Activated CD4-positive, alpha-beta T cell treated with anti-CD3 and anti-CD28 coated beads for 24 hours (primary cell): ENCODE measurements around the gene KLK4.
"Not testable (repeated sequence)": the region's sequence is repeated elsewhere in the genome, so short reads cannot be mapped to it uniquely, and the experiment has no call there.

Experiments used
- DNase-seq, 2 donors: peaks; one replicate each; pipeline ENCODE4 v3.0.0-alpha.2; 2020; ENCODE audit warnings: low read depth in 2 of 2

The KLK4 gene

GRCh38 chr19:50912727-50913716 is 1.8 kb upstream of the KLK4 start:
- DNase-seq: no peak

GRCh38 chr19:50912102-50912599 is 956 bp upstream of the KLK4 start:
- DNase-seq: no peak

- no peak for DNase-seq
These were observed 473 bp downstream of the KLK4 start for GRCh38 chr19:50910722-50911121.

- peak; percentile 22 to 41 for DNase-seq
These were observed 1.7 kb downstream of the KLK4 start for GRCh38 chr19:50909240-50910070.

GRCh38 chr19:50908336-50908735 is 2.9 kb downstream of the KLK4 start:
- DNase-seq: no peak

- peak; percentile 20 to 26 for DNase-seq
These were observed 5.0 kb downstream of the KLK4 start for GRCh38 chr19:50906217-50906616.

GRCh38 chr19:50902640-50903039 is 8.6 kb downstream of the KLK4 start:
- no peak for DNase-seq

GRCh38 chr19:50899569-50899968 is 11.6 kb downstream of the KLK4 start:
- no peak for DNase-seq

GRCh38 chr19:50898018-50898417 is 13.2 kb downstream of the KLK4 start:
- DNase-seq: no peak

GRCh38 chr19:50897612-50898011 is 13.6 kb downstream of the KLK4 start:
- DNase-seq: no peak

GRCh38 chr19:50897191-50897607 is 14.0 kb downstream of the KLK4 start:
- DNase-seq: no peak

GRCh38 chr19:50896591-50897190 is 14.5 kb downstream of the KLK4 start:
- no peak for DNase-seq

GRCh38 chr19:50896089-50896590 is 15.1 kb downstream of the KLK4 start:
- not testable (repeated sequence) for DNase-seq

- no peak for DNase-seq
These were observed 16.5 kb downstream of the KLK4 start for GRCh38 chr19:50894478-50895356.

- no peak for DNase-seq
These were observed 18.0 kb downstream of the KLK4 start for GRCh38 chr19:50893047-50893736.

GRCh38 chr19:50891253-50891625 is 20.0 kb downstream of the KLK4 start:
- DNase-seq: no peak

GRCh38 chr19:50890422-50891252 is 20.6 kb downstream of the KLK4 start:
- no peak for DNase-seq

GRCh38 chr19:50889638-50890037 is 21.6 kb downstream of the KLK4 start:
- no peak for DNase-seq

- no peak for DNase-seq
These were observed 29.0 kb downstream of the KLK4 start for GRCh38 chr19:50882188-50882587.
